SK-N-SH treated with all-trans-retinoic acid at 6 μM for 48 hours (cell line): Measurements from ENCODE around the gene ZPR1.

Experiments used
- ATAC-seq: fragments of 200-7000 bp; cut with Tn5 transposase; 3 replicates; pipeline ENCODE4 v1.9.1; 2020; ENCODE audit warnings: mild to moderate bottlenecking, moderate library complexity
- BACH2 ChIP-seq: fragments of 250-450 bp; sonication (Bioruptor Pico); IDR thresholded peaks from 2 replicates; pipeline ENCODE4 v1.9.0; 2021; ENCODE audit warnings: mild to moderate bottlenecking, borderline replicate concordance
- CREB5 ChIP-seq: fragments of 250-450 bp; sonication (Bioruptor Pico); IDR thresholded peaks from 2 replicates; pipeline ENCODE4 v1.5.1; 2020; ENCODE audit warnings: low read depth, mild to moderate bottlenecking, moderate library complexity
- CSDC2 ChIP-seq: fragments of 250-450 bp; sonication (Bioruptor Pico); IDR thresholded peaks from 2 replicates; pipeline ENCODE4 v1.5.0; 2020; ENCODE audit warnings: mild to moderate bottlenecking, moderate library complexity
- CSRNP3 ChIP-seq: fragments of 250-450 bp; sonication (Bioruptor Pico); IDR thresholded peaks from 2 replicates; pipeline ENCODE4 v1.5.1; 2021; ENCODE audit warnings: mild to moderate bottlenecking, moderate library complexity
- ESRRG ChIP-seq: fragments of 250-450 bp; sonication (Bioruptor Pico); IDR thresholded peaks from 2 replicates; pipeline ENCODE4 v1.6.1; 2021; ENCODE audit warnings: mild to moderate bottlenecking
- GLIS3 ChIP-seq: fragments of 250-450 bp; sonication (Bioruptor Pico); IDR thresholded peaks from 2 replicates; pipeline ENCODE4 v1.5.0; 2020; ENCODE audit warnings: mild to moderate bottlenecking, moderate library complexity
- ISL1 ChIP-seq: fragments of 250-450 bp; sonication (Bioruptor Pico); IDR thresholded peaks from 2 replicates; pipeline ENCODE4 v2.1.2; 2022; ENCODE audit warnings: mild to moderate bottlenecking, moderate library complexity
- OSR1 ChIP-seq: fragments of 250-450 bp; sonication (Bioruptor Pico); IDR thresholded peaks from 2 replicates; pipeline ENCODE4 v1.8.0; 2022; ENCODE audit warnings: moderate library complexity, mild to moderate bottlenecking, inconsistent platforms
- PATZ1 ChIP-seq: fragments of 250-450 bp; sonication (Bioruptor Pico); IDR thresholded peaks from 2 replicates; pipeline ENCODE4 v1.8.0; 2020; ENCODE audit warnings: mild to moderate bottlenecking, moderate library complexity, borderline replicate concordance
- POU6F1 ChIP-seq: fragments of 250-450 bp; sonication (Bioruptor Pico); IDR thresholded peaks from 2 replicates; pipeline ENCODE4 v1.8.0; 2021; ENCODE audit warnings: low read depth, mild to moderate bottlenecking, moderate library complexity, borderline replicate concordance
- PPARA ChIP-seq: fragments of 250-450 bp; sonication (Bioruptor Pico); IDR thresholded peaks from 2 replicates; pipeline ENCODE4 v1.5.0; 2020; ENCODE audit warnings: mild to moderate bottlenecking, borderline replicate concordance
- RARB ChIP-seq: fragments of 250-450 bp; sonication (Bioruptor Pico); IDR thresholded peaks from 2 replicates; pipeline ENCODE4 v1.8.0; 2021; ENCODE audit warnings: mild to moderate bottlenecking, moderate library complexity
- SNAI2 ChIP-seq: fragments of 250-450 bp; sonication (Bioruptor Pico); IDR thresholded peaks from 2 replicates; pipeline ENCODE4 v1.5.0; 2020; ENCODE audit warnings: mild to moderate bottlenecking, moderate library complexity
- TCF4 ChIP-seq: fragments of 250-450 bp; sonication (Bioruptor Pico); IDR thresholded peaks from 2 replicates; pipeline ENCODE4 v1.8.0; 2021; ENCODE audit warnings: mild to moderate bottlenecking, moderate library complexity, borderline replicate concordance
- TOX ChIP-seq: fragments of 250-450 bp; sonication (Bioruptor Pico); IDR thresholded peaks from 2 replicates; pipeline ENCODE4 v1.8.0; 2021; ENCODE audit warnings: mild to moderate bottlenecking, moderate library complexity, borderline replicate concordance
- TSHZ2 ChIP-seq: fragments of 250-450 bp; sonication (Bioruptor Pico); IDR thresholded peaks from 2 replicates; pipeline ENCODE4 v1.5.0; 2020; ENCODE audit warnings: mild to moderate bottlenecking, moderate library complexity
- ZC3H10 ChIP-seq: fragments of 250-450 bp; sonication (Bioruptor Pico); IDR thresholded peaks from 2 replicates; pipeline ENCODE4 v1.5.1; 2021; ENCODE audit warnings: mild to moderate bottlenecking, moderate library complexity
- ZFP3 ChIP-seq: fragments of 250-450 bp; sonication (Bioruptor Pico); IDR thresholded peaks from 2 replicates; pipeline ENCODE4 v1.5.0; 2020; ENCODE audit warnings: mild to moderate bottlenecking, moderate library complexity
- ZFP30 ChIP-seq: fragments of 450-650 bp; formaldehyde crosslinking; IDR thresholded peaks from 2 replicates; pipeline ENCODE4 v1.5.0; 2022; ENCODE audit warnings: mild to moderate bottlenecking, moderate library complexity
- ZNF565 ChIP-seq: fragments of 450-650 bp; formaldehyde crosslinking; conservative IDR thresholded peaks from 2 replicates; pipeline ENCODE4 v1.5.0; 2020; ENCODE audit warnings: low read depth, mild to moderate bottlenecking, moderate library complexity
- ZNF70 ChIP-seq: fragments of 450-650 bp; formaldehyde crosslinking; IDR thresholded peaks from 2 replicates; pipeline ENCODE4 v1.5.0; 2020; ENCODE audit warnings: mild to moderate bottlenecking, moderate library complexity

Gene ZPR1

GRCh38 chr11:116788975-116789374 lies 1.2 kb upstream of the ZPR1 start:
- TF ChIP-seq BACH2 (CRISPR knock-in tag) (no peak), ZFP3 (CRISPR knock-in tag) (no peak), OSR1 (CRISPR knock-in tag) (no peak), ZFP30 (CRISPR knock-in tag) (no peak), ESRRG (CRISPR knock-in tag) (no peak), ZNF70 (no peak), CSRNP3 (CRISPR knock-in tag) (no peak), ISL1 (CRISPR knock-in tag) (no peak), TSHZ2 (CRISPR knock-in tag) (no peak), TCF4 (CRISPR knock-in tag) (no peak), RARB (CRISPR knock-in tag) (no peak), GLIS3 (CRISPR knock-in tag) (no peak), ZNF565 (CRISPR knock-in tag) (no peak), CSDC2 (CRISPR knock-in tag) (no peak), ZC3H10 (CRISPR knock-in tag) (no peak)
- TF ChIP-seq, all 23 proteins: peak for 0
- no peak for ATAC-seq

- TF ChIP-seq CSRNP3 (CRISPR knock-in tag) (no peak), ESRRG (CRISPR knock-in tag) (no peak), ZFP30 (CRISPR knock-in tag) (no peak), GLIS3 (CRISPR knock-in tag) (no peak), ZFP3 (CRISPR knock-in tag) (no peak), PATZ1 (CRISPR knock-in tag) (no peak), CSDC2 (CRISPR knock-in tag) (no peak), CREB5 (CRISPR knock-in tag) (no peak), ISL1 (CRISPR knock-in tag) (no peak), ZC3H10 (CRISPR knock-in tag) (no peak), ZNF70 (no peak)
- TF ChIP-seq, all 23 proteins: peak for 0
- no peak for ATAC-seq
Observed at GRCh38 chr11:116788534-116788933, 711 bp upstream of the ZPR1 start.

GRCh38 chr11:116787436-116787785 lies 412 bp downstream of the ZPR1 start:
- ATAC-seq, result peak; percentile 3
- TF ChIP-seq TCF4 (CRISPR knock-in tag) (no peak), ZFP30 (CRISPR knock-in tag) (no peak), TOX (CRISPR knock-in tag) (no peak), CREB5 (CRISPR knock-in tag) (no peak), POU6F1 (CRISPR knock-in tag) (no peak), CSDC2 (CRISPR knock-in tag) (no peak), OSR1 (CRISPR knock-in tag) (no peak), SNAI2 (no peak), TSHZ2 (CRISPR knock-in tag) (no peak), ISL1 (CRISPR knock-in tag) (no peak), ZC3H10 (CRISPR knock-in tag) (no peak), PPARA (CRISPR knock-in tag) (no peak)
